ENCODE measurements around the gene COBL.

The COBL gene

DNA sequence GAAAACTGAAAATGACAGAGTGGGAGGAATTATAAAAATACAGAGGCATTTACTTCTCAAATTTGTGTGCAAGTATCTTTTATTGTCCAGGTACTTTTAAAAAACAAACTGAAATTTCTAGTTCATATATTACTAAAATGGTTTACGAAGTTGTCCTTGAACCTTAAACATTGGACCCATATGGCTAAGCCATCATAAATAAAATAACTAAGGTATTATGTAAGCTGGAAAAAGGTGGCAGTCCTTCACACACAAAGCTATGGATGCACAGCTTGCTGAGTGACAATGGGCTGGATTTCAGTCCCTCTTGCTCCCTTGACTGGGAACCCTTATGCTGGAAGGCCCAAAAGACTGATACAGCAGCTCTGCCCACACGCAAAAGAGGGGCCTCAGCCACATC, 66.1 kb downstream of the COBL start:
- DNase-seq (ENCODE audit: low spot score): no peak

DNA sequence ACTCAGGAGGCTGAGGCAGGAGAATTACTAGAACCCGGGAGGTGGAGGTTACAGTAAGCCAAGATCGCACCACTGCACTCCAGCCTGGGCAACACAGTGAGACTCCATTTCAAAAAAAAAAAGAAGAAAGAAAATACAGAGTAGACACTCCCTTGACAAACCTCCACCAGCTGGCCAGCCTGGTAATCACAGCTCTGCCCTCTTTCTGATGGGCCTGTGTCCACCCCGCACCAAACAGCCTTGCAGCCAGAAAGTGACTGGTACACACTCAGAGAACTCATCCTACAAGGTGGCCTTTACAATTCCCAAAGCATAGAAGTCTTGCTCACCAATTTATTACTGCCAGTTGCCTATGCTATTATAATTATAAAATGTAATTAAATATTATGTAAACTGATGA, 66.6 kb downstream of the COBL start:
- DNase-seq (ENCODE audit: low spot score): no peak

GRCh38 chr7:51249187-51249945, 67.2 kb downstream of the COBL start:
- no peak for DNase-seq (ENCODE audit: low spot score)

DNA sequence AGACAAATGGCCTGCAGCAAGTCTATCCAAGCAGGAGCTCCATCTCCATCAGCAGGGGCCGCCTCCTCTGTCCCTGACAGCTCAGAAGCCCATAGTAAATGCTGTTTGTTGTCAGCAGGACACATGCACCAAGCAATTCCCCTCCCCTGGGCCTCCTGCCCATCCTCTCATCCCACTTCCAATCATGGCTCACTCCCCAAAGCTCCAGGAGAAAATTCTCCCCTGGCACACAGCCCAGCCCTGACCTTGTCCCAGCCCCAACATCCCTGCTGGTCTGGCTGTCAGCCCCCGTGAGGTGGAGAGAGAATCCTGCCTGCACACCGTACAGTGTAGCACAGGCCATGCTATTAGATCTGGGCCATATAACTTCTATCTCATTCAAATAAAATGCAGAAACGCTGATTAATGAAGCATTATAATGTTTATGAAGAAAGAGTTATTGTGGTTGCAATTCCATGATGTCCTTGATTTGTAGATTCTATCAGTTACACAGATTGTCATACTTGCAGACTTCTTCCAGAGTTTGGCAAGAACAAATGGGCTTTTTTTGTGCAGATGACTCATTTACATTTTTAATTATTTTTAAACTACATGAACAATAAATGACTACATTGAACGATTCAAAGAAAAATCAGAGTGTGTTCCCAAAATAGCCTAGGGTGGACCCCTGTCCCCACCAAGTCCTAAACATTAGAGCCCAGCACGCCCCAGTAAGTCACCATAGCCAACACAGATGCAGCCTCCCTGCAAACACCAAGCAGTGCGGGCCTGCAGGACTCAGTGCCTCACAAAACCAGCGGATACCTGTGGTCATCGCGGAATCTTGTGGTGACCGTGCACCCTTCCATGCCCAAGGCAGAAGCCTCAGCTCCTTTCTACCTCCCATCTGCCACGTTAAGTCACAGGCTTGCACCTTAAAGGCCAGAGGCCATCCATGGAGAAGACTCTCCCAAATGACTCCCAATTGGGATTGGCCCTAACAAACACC, 70.1 kb downstream of the COBL start:
- no peak for DNase-seq (ENCODE audit: low spot score)

DNA sequence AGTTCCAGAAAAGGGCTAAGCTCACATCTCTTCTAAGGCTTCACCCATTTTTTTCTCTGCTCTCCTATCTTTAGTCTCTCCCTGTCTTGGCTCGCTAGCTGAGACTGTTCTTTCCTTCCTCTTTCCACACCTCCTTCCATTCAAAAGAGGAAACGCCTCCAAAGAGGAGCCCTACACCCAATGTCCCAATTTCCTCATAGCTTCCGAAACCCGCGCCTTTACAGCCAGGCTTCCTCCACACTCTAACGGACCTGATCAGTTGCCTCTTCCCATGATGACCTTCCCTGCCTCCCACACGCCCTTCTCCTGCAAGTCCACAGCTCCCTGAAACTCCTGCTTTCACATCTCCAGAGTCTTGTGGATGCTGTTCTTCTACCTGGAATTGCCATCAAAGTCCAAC, 71.7 kb downstream of the COBL start:
- no peak for DNase-seq (ENCODE audit: low spot score)

GRCh38 chr7:51244053-51244452, 72.6 kb downstream of the COBL start:
- DNase-seq (ENCODE audit: low spot score): no peak

- DNase-seq (ENCODE audit: low spot score): no peak
Measured at GRCh38 chr7:51243631-51244030, 73.0 kb downstream of the COBL start.

DNA sequence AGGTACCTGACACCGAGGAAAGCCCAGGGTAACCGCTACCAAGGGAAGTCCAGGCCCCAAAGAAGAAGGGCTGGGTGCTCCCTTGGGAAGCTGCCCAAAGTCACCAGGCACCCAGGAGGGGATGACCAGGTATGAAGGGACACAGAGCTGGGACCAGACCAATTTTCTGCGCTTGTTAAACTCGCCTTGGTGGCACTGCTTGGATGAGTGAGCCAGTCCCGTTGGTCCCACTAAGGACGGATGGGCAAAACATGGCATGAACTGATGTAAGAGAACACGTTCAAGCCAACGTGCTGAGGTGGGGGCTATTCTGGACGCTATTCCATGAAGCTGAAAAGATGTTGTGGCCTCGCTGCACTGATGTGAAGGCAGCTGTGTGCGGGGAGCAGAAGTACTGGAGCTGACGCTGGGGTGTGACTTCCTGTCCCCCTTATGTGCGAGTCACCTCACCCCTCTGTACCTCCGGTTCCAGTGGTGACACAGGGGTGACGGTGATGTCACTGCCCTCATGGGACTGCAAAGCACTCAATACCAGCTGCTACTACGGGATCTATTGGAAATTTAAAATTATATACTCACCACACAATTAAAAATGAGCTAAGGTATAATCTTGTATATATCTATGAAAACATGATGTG, 73.6 kb downstream of the COBL start:
- no peak for DNase-seq (ENCODE audit: low spot score)

- DNase-seq (ENCODE audit: low spot score): no peak
Measured at GRCh38 chr7:51242007-51242691, 74.5 kb downstream of the COBL start.

GRCh38 chr7:51240868-51241267, 75.7 kb downstream of the COBL start:
- DNase-seq (ENCODE audit: low spot score): no peak

DNA sequence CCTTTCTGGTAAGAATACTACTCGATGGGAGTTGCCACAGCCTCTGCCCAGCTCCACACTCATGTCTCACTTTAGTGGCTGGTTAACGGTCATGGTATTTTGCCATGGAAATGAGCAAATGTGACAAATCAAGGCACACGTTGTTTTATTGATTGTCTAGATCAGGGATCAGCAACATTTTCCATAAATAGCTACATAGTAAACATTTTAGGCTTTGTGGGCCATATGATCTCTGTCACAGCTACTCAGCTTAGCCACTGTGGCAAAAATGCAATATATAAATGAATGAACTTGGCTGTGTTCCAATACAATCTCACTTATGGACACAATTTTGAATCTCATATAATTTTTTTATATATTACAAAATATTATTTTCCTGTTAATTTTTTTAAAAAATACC, 76.9 kb downstream of the COBL start:
- DNase-seq (ENCODE audit: low spot score): no peak

- DNase-seq (ENCODE audit: low spot score): no peak
Measured at GRCh38 chr7:51238981-51239495, 77.6 kb downstream of the COBL start.

GRCh38 chr7:51237446-51238133, 79.0 kb downstream of the COBL start:
- no peak for DNase-seq (ENCODE audit: low spot score)

GRCh38 chr7:51236470-51237132, 80.0 kb downstream of the COBL start:
- DNase-seq (ENCODE audit: low spot score): no peak

- DNase-seq (ENCODE audit: low spot score): no peak
Measured at GRCh38 chr7:51235593-51236313, 80.9 kb downstream of the COBL start.

DNA sequence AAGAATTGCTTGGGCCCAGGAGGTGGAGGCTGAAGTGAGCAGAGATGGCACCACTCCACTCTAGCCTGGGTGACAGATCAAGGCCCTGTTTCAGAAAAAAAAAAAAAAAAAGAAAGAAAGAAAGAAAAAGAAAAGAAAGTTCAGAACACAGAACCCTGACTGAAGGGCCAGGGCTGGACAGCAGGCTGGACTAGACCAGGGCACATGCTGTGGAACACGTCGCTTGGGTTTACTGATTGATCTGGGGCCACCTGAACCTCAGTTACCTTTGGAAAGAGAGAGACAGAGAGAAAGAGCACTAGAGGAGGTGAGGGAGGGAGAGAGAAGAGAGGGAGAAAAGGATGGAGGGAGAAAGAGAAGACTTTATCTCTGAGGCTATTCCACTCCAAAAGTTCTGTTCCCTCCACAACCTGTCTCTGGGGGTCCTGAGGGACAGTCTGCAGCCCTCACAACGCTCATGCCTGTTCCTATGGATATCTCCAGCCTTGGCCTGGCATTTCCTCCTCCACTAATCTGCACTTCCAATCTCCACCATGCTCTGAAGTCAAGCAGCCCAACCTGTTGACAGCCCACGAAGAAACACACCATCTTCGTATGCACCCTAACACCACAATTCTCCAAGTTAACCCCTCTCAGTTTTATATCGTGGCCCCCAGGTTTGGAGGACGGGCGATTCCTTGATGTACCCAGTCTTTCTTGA, 81.8 kb downstream of the COBL start:
- DNase-seq (ENCODE audit: low spot score): no peak

- DNase-seq (ENCODE audit: low spot score): no peak
Measured at GRCh38 chr7:51234139-51234538, 82.5 kb downstream of the COBL start.

GRCh38 chr7:51233374-51233773, 83.2 kb downstream of the COBL start:
- no peak for DNase-seq (ENCODE audit: low spot score)

- DNase-seq (ENCODE audit: low spot score): no peak
Measured at GRCh38 chr7:51230723-51231122, 85.9 kb downstream of the COBL start.

- DNase-seq (ENCODE audit: low spot score): no peak
Measured at GRCh38 chr7:51230324-51230625, 86.3 kb downstream of the COBL start.

Measured in hematopoietic multipotent progenitor cell treated with erythropoietin and hydrocortisone succinate and interleukin-3 and kit ligand, for 15 days (in vitro differentiated cells).